AG20443 (cell line): ENCODE data around the gene SOBP.

ENCODE experiments used
- DNase-seq: peaks from one replicate; pipeline ENCODE4 v3.0.0; 2012; ENCODE audit warnings: low spot score, mixed read lengths

Gene SOBP

GRCh38 chr6:107689951-107690642 is 200.2 kb downstream of the SOBP start:
- DNase-seq = no peak

- peak; percentile 51 for DNase-seq
Observed at GRCh38 chr6:107690643-107691061, 200.7 kb downstream of the SOBP start.

- DNase-seq = peak; percentile 74
Observed at GRCh38 chr6:107691062-107691751, 201.3 kb downstream of the SOBP start.

GRCh38 chr6:107692351-107692750 is 202.4 kb downstream of the SOBP start:
- DNase-seq = peak; percentile 49

GRCh38 chr6:107695061-107695720 is 205.3 kb downstream of the SOBP start:
- no peak for DNase-seq

GRCh38 chr6:107697682-107698081 is 207.8 kb downstream of the SOBP start:
- no peak for DNase-seq

- DNase-seq = peak; percentile 76
Observed at GRCh38 chr6:107698146-107698545, 208.2 kb downstream of the SOBP start.

GRCh38 chr6:107699254-107699653 is 209.3 kb downstream of the SOBP start:
- no peak for DNase-seq

GRCh38 chr6:107699697-107700325 is 209.9 kb downstream of the SOBP start:
- DNase-seq = no peak

GRCh38 chr6:107703606-107704005 is 213.7 kb downstream of the SOBP start:
- DNase-seq = no peak

- peak; percentile 48 for DNase-seq
Observed at GRCh38 chr6:107704347-107705013, 214.6 kb downstream of the SOBP start.

GRCh38 chr6:107706516-107707115 is 216.7 kb downstream of the SOBP start:
- no peak for DNase-seq

- no peak for DNase-seq
Observed at GRCh38 chr6:107707346-107708275, 217.7 kb downstream of the SOBP start.

GRCh38 chr6:107708435-107708834 is 218.5 kb downstream of the SOBP start:
- DNase-seq = no peak

- DNase-seq = no peak
Observed at GRCh38 chr6:107709341-107709740, 219.4 kb downstream of the SOBP start.
